NT2/D1 (cell line): ENCODE measurements around the gene FRK.

ENCODE experiments used
- YY1 ChIP-seq: IDR thresholded peaks from 2 replicates; pipeline ENCODE4 v1.6.1; 2011; ENCODE audit not compliant: insufficient read length, insufficient read depth
- ZNF274 ChIP-seq: IDR thresholded peaks from 2 replicates; pipeline ENCODE4 v1.6.1; 2011; ENCODE audit warnings: mild to moderate bottlenecking, low read depth, low read length

DNA sequence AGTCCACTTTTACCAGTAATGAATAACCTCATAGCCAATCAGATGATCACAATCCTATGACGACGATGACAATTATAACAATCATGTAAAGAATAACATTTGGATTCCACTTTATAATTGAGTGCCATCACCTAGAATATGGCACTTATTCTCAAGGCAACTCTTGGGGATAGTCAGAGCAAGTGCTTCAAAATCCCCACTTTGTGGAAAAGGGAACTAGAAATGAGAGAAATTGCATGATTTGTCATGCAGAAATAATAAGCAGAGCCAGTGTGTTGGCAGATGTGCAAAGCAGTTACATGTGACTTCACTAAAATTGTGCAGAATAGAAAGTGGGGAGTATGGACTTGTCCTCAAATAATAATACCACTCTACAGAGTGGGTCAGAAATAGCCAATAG lies 41.3 kb downstream of the FRK start:
- no peak for TF ChIP-seq YY1
- TF ChIP-seq ZNF274 = no peak
